GM12865 (cell line): ENCODE data around the gene PPARD.

Experiments used
- DNase-seq: peaks from one replicate; pipeline ENCODE4 v3.0.0; 2010; ENCODE audit warnings: low read depth
- H3K4me3 ChIP-seq: 2 replicates; pipeline ENCODE4 v1.5.1; 2011; ENCODE audit warnings: mild to moderate bottlenecking, low read depth, low read length, control low read depth
- TF ChIP-seq, protein P1 (sequence below): IDR thresholded peaks from 2 replicates; pipeline ENCODE4 v1.5.1; 2011; ENCODE audit warnings: low read length, control low read depth, low read depth, inconsistent platforms; ENCODE audit not compliant: insufficient read depth; ENCODE audit errors: missing control alignments

Gene PPARD

DNA sequence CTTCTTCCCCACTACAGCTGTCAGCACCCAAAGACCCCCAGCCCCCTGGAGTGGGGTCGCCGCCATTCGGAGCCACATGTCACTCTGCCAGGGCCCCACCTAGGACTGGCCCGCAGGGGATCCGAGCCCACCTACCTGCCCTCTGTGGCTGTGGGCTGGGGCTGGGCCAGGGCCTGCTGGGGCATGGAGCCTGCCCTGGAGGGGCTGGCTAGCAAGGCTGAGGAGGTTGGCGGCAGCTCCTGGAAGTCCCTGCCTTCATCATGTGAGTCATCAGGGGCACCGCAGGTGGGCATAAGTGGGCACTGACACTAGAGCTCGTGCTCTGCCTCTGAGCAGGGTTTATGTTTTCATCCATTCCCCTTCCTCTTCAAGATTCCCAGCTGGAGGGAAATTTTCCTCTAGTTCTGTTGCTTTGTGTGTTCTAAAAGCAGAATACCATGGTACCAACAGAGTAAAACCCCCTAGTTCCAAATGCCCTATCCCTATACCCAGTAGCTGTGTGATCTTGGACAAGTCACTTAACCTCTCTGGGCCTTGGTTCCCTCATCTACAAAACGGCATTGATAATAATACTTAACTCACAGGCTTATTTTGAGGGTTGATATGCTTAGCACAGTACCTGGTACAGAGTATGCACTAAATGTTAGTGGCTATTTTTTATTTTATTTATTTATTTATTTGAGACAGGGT is 101.1 kb downstream of the PPARD start:
- TF ChIP-seq, protein P1, sequence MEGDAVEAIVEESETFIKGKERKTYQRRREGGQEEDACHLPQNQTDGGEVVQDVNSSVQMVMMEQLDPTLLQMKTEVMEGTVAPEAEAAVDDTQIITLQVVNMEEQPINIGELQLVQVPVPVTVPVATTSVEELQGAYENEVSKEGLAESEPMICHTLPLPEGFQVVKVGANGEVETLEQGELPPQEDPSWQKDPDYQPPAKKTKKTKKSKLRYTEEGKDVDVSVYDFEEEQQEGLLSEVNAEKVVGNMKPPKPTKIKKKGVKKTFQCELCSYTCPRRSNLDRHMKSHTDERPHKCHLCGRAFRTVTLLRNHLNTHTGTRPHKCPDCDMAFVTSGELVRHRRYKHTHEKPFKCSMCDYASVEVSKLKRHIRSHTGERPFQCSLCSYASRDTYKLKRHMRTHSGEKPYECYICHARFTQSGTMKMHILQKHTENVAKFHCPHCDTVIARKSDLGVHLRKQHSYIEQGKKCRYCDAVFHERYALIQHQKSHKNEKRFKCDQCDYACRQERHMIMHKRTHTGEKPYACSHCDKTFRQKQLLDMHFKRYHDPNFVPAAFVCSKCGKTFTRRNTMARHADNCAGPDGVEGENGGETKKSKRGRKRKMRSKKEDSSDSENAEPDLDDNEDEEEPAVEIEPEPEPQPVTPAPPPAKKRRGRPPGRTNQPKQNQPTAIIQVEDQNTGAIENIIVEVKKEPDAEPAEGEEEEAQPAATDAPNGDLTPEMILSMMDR: no peak
- no peak overlapping the region for H3K4me3 ChIP-seq
- DNase-seq: no peak

DNA sequence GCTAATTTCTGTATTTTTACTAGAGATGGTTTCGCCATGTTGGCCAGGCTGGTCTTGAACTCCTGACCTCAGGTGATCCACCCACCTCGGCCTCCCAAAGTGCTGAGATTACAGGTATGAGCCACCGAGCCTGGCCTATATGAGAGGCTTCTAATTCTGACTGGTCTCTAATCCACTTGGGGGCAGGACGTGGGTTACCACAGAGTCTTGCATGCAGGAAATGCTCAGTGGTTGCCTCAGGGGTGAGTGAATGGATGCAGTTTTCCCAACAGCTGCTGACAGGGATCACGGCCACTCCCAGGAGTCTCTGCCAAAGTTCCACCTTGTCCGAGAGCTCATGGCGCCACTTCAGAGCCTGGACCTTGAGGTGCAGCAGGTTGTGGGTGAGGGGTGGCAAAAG is 103.3 kb downstream of the PPARD start:
- TF ChIP-seq, protein P1: no peak
- DNase-seq: peak; percentile 31
- no peak overlapping the region for H3K4me3 ChIP-seq

DNA sequence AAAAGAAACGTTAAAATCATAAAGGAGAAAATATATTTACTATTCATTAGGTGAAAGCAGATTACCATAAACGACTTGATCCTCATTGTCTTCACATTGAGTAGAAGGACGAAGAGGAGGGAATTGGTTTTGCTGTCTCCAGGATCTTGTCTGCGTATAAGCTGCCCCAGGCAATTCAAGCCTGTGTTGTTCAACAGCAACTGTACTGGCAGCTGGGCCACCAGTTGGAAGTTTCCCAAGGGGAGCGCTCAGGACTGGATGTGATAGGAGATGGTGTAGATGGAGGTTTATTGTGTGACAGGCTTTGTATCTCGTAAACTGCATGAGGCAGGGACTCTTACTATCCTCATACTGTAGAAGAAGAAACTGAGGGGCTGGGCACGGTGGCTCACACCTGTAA is 105.8 kb downstream of the PPARD start:
- no peak overlapping the region for H3K4me3 ChIP-seq
- no peak for DNase-seq
- TF ChIP-seq, protein P1: no peak

DNA sequence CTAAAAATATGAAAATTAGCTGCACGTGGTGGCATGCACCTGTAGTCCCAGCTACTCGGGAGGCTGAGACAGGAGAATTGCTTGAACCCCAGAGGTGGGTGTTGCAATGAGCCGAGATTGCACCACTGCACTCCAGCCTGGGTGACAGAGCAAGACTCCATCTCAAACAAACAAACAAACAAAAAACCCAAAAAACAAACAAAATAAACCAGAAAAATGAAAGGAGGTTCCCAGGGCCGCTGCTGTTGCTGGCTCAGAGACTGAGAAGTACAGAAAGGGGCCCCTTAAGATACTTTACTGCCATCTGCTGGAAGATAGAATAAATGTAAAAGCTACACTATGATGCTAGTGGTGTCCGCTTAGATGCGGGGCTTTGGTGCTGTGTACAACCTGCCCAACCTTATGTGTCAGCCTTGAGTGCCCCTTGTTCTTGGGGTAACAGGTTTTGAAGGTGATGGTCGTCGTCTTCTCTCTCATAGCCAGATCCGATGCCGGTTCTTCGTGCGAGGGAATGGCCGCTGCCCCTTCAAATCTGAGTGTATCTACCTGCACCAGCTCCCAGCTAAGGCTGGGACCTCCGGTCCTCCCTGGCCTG is 107.0 kb downstream of the PPARD start:
- no peak overlapping the region for H3K4me3 ChIP-seq
- TF ChIP-seq, protein P1: peak; percentile 56
- peak; percentile 77 for DNase-seq

DNA sequence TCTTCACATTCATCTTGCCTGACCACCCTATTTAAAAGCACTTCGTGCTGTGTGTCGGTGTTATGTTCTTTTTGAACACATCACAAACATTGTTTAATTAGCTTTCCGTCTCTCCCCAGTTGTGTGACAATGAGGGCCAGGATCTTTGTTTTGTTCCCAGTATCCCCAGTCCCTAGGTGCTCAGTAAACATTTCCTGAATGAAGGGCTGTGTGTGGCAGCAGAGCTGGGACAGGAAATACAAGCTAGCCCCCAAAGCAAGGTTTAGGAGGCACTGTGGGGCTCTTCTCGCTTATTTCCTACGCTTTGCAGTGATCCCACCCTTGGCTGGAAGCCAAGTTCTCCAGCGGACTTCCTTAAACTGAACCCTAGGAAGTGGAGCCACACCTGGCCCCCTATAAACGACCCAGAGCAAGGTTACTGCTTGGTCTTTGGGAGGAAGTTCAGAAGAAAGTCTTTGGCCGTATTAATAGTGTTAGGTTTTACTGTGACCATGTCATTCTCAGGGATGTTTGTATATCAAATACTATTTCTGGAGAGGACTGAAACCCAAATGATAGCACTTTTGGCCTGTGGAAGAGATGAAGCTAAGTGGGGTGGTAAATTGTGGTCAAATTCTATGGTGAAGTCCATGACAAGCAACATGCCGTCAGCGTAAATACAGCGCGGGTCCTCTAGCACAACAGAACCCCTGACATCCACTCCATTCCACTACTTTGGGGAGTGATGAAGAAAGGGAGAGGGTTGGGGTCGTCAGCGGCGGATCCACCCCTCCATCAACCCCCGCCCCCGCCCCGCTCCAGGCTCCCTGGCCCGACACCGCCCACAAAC is 109.2 kb downstream of the PPARD start:
- peak overlapping the region; percentile 78 for H3K4me3 ChIP-seq
- TF ChIP-seq, protein P1: no peak
- DNase-seq: no peak

DNA sequence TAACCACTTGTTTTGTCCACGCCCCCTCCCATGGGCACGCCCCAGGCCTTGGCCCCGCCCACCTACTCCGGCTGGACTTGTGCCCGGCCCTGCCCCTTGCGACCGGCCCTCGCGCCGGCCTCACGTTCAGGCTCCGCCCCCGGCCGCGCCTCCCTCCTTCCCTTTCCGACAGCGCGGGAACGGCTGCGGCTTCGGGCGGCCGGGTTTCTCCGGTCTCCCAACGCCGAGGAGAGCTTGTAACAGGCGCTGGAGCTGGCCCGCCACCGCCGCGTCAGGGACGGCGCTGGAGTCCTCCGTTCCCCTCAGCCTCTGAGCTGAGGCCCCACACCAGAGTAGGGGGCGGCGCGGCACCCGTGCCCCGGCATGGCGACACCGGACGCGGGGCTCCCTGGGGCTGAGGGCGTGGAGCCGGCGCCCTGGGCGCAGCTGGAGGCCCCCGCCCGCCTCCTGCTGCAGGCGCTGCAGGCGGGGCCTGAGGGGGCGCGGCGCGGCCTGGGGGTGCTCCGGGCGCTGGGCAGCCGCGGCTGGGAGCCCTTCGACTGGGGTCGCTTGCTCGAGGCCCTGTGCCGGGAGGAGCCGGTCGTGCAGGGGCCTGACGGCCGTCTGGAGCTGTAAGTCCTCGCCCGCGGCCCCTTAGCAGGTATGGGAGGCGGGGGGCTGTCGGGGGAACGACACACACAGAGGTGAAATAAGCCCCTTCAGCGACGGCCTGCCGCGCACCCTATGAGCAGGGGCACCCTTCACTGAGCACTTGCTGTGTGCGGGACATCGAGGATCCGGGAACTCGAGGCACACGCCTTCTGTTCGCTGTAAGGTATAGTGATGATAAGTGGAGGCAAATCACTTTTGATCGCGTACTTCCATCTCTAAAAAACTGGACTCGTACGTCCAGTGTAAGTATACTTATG is 110.1 kb downstream of the PPARD start, which contains the start of gene FANCE:
Gene FANCE, plus strand, starts transcription at position 156 of the 908 bp plus-strand sequence. Its CDS starts 208 bp downstream, at position 364.
- peak; percentile 96 for DNase-seq
- TF ChIP-seq, protein P1: no peak

More for the DNA sequence above, 110.1 kb downstream of the PPARD start, which contains the start of gene FANCE:
- peak within 1 kb of the TSS; percentile 78 for H3K4me3 ChIP-seq
